Neuronal stem cell (in vitro differentiated cells): Measurements from ENCODE around the gene TM2D3.

Experiments
- DNase-seq: peaks from one replicate; pipeline ENCODE4 v3.0.0-alpha.2; 2013; ENCODE audit warnings: low spot score
- H2AFZ ChIP-seq: one replicate; pipeline ENCODE4 v1.6.1; 2013; ENCODE audit warnings: mild to moderate bottlenecking, low read length, inconsistent platforms
- H2AK5ac ChIP-seq: 2 replicates; pipeline ENCODE4 v1.6.1; 2013; ENCODE audit warnings: low read depth, mild to moderate bottlenecking, inconsistent platforms, low read length, moderate library complexity, mixed read lengths
- H2BK120ac ChIP-seq: 2 replicates; pipeline ENCODE4 v1.6.1; 2013; ENCODE audit warnings: low read depth, mild to moderate bottlenecking, inconsistent platforms, low read length, moderate library complexity, mixed read lengths
- H2BK12ac ChIP-seq: one replicate; pipeline ENCODE4 v1.6.1; 2013; ENCODE audit warnings: low read length, inconsistent platforms
- H2BK15ac ChIP-seq: 2 replicates; pipeline ENCODE4 v1.6.1; 2013; ENCODE audit warnings: mild to moderate bottlenecking, low read length, inconsistent platforms, mixed read lengths
- H2BK5ac ChIP-seq: one replicate; pipeline ENCODE4 v1.6.1; 2013; ENCODE audit warnings: inconsistent platforms, mild to moderate bottlenecking, low read length, moderate library complexity
- H3K14ac ChIP-seq: one replicate; pipeline ENCODE4 v1.6.1; 2013; ENCODE audit warnings: low read length, inconsistent platforms
- H3K18ac ChIP-seq: 2 replicates; pipeline ENCODE4 v1.6.1; 2013; ENCODE audit warnings: low read length, inconsistent platforms
- H3K23ac ChIP-seq: 2 replicates; pipeline ENCODE4 v1.6.1; 2013; ENCODE audit warnings: low read depth, mild to moderate bottlenecking, mixed read lengths, low read length, inconsistent platforms; ENCODE audit not compliant: poor library complexity
- H3K27ac ChIP-seq: replicated peaks from 3 replicates; pipeline ENCODE4 v1.5.1; 2013; ENCODE audit warnings: low read length, inconsistent platforms
- H3K27me3 ChIP-seq, 3 experiments: 2 replicates each; pipeline ENCODE4 v1.6.1; 2013; ENCODE audit warnings: low read length in 3 of 3, mild to moderate bottlenecking in 2 of 3, inconsistent platforms in 1 of 3, low read depth in 1 of 3, mixed read lengths in 1 of 3, moderate library complexity in 1 of 3; ENCODE audit not compliant: control insufficient read depth in 3 of 3, insufficient read depth in 3 of 3
- H3K36me3 ChIP-seq, 2 donors: replicated peaks in 1 of 2; 2 replicates each; pipeline ENCODE4 v1.6.1; 2013; ENCODE audit warnings: low read length in 2 of 2; ENCODE audit not compliant: control insufficient read depth in 2 of 2, insufficient read depth in 2 of 2
- H3K4ac ChIP-seq: 2 replicates; pipeline ENCODE4 v1.6.1; 2013; ENCODE audit warnings: inconsistent platforms, mild to moderate bottlenecking, low read length, moderate library complexity
- H3K4me1 ChIP-seq, 2 donors: 1 replicate in 1 of 2; 2 replicates in 1 of 2; pipeline ENCODE4 v1.6.1; 2013; ENCODE audit warnings: low read length in 2 of 2, low read depth in 1 of 2; ENCODE audit not compliant: control insufficient read depth in 2 of 2, insufficient read depth in 1 of 2
- H3K4me2 ChIP-seq: one replicate; pipeline ENCODE4 v1.6.1; 2013; ENCODE audit warnings: mild to moderate bottlenecking, low read length, inconsistent platforms; ENCODE audit not compliant: insufficient read depth, poor library complexity, severe bottlenecking
- H3K4me3 ChIP-seq, 2 donors: 2 replicates each; pipeline ENCODE4 v1.5.1; 2013; ENCODE audit warnings: low read length in 2 of 2, mild to moderate bottlenecking in 2 of 2, inconsistent platforms in 1 of 2, moderate library complexity in 1 of 2
- H3K79me1 ChIP-seq: one replicate; pipeline ENCODE4 v1.6.1; 2013; ENCODE audit warnings: low read depth, mild to moderate bottlenecking, inconsistent platforms, low read length, moderate library complexity
- H3K9ac ChIP-seq: one replicate; pipeline ENCODE4 v1.6.1; 2013; ENCODE audit warnings: mild to moderate bottlenecking, low read depth, low read length, inconsistent platforms; ENCODE audit not compliant: poor library complexity
- H3K9me3 ChIP-seq, 2 donors: replicated peaks in 1 of 2; 2 replicates each; pipeline versions ENCODE3 to v1.6.1; 2013; ENCODE audit warnings: low read length in 2 of 2, mild to moderate bottlenecking in 2 of 2, inconsistent platforms in 1 of 2, low read depth in 1 of 2, mixed read lengths in 1 of 2, moderate library complexity in 1 of 2; ENCODE audit not compliant: control insufficient read depth in 2 of 2, insufficient read depth in 1 of 2
- H4K8ac ChIP-seq: one replicate; pipeline ENCODE4 v1.6.1; 2013; ENCODE audit warnings: low read depth, mild to moderate bottlenecking, inconsistent platforms, low read length, moderate library complexity
- H4K91ac ChIP-seq: one replicate; pipeline ENCODE4 v1.6.1; 2013; ENCODE audit warnings: low read length, low read depth, mild to moderate bottlenecking, inconsistent platforms; ENCODE audit not compliant: poor library complexity
- WGBS, 2 donors: extraction: QIAGEN DNeasy Blood & Tissue Kit; methylation state at CpG; one replicate each; pipeline ENCODE4 v1.1.7; 2013; ENCODE audit warnings: missing lambda C conversion rate in 2 of 2, mixed read lengths in 1 of 2; ENCODE audit not compliant: insufficient read length in 2 of 2, insufficient replicate concordance in 1 of 2; ENCODE audit errors: extremely low coverage in 2 of 2; 5-methylcytosine and 5-hydroxymethylcytosine counted together

Gene TM2D3

DNA sequence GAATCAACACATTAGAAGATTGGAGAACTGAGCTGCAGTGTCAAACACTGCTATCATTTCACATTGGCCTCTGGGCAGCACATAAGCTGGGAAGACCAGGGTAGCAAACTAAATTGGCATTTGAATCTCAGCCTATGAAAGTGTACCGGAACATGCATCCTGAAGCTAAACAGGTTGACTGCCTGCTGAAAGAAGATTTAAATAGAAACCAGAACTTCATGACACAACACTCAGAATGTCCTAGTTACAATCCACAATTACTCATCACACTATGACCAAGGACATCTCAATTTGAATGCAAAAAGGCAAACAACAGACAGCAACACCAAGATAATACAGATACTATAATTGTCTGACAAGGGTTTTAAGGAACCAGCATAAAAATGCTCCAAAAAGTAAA is 26.2 kb downstream of the TM2D3 start:
- H3K9ac ChIP-seq, result no peak overlapping the region
- H2AFZ ChIP-seq, result no peak overlapping the region
- no peak overlapping the region for H2BK15ac ChIP-seq
- H2AK5ac ChIP-seq, result no peak overlapping the region
- H4K8ac ChIP-seq, result no peak overlapping the region
- peaks cover 5 to 20% of the 10 kb centered on the region in 2 donors for H3K9me3 ChIP-seq
- no peak overlapping the region for H2BK5ac ChIP-seq
- no peak overlapping the region for H3K4me2 ChIP-seq
- no peak overlapping the region for H3K4me3 ChIP-seq
- WGBS, 2 donors, result no CpG with 5 or more reads among the region's 1 CpG
- H3K14ac ChIP-seq, result no peak overlapping the region
- no peak overlapping the region for H4K91ac ChIP-seq
- H3K18ac ChIP-seq, result no peak overlapping the region
- no peak for DNase-seq
- no peaks in the 10 kb centered on the region for H3K4me1 ChIP-seq
- no peaks in the 10 kb centered on the region for H3K79me1 ChIP-seq
- no peak overlapping the region for H3K27ac ChIP-seq
- H3K23ac ChIP-seq, result no peak overlapping the region
- H3K4ac ChIP-seq, result no peak overlapping the region
- H2BK120ac ChIP-seq, result no peak overlapping the region
- no peaks in the 10 kb centered on the region for H3K27me3 ChIP-seq
- no peak overlapping the region for H2BK12ac ChIP-seq
- H3K36me3 ChIP-seq, result peaks cover 0 to 2% of the 10 kb centered on the region in 2 donors

DNA sequence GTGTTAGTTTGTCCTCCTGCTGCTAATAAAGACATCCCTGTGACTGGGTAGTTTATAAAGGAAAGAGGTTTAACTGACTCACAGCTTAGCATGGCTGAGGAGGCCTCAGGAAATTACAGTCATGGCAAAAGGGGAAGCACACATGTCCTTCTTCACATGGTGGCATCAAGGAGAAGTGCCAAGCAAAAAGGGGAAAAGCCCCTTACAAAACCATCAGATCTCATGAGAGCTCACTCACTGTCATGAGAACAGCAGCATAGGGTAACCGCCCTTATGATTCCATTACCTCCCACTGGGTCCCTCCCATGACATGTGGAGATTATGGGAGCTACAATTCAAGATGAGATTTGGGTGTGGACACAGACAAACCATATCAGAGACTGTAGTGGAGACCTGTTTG is 27.0 kb downstream of the TM2D3 start:
- Histone ChIP-seq H2BK5ac (no peak overlapping the region), H3K4me3 (no peak overlapping the region), H3K4ac (no peak overlapping the region), H3K9me3 (peaks cover 5 to 20% of the 10 kb centered on the region in 2 donors), H3K23ac (no peak overlapping the region), H2AFZ (no peak overlapping the region), H3K4me1 (no peaks in the 10 kb centered on the region), H3K27ac (no peak overlapping the region), H3K14ac (no peak overlapping the region), H3K4me2 (no peak overlapping the region), H3K9ac (no peak overlapping the region), H4K8ac (no peak overlapping the region), H3K36me3 (peaks cover 0 to 2% of the 10 kb centered on the region in 2 donors), H4K91ac (no peak overlapping the region), H2BK15ac (no peak overlapping the region), H3K18ac (no peak overlapping the region), H2BK120ac (no peak overlapping the region), H2AK5ac (no peak overlapping the region), H3K27me3 (no peaks in the 10 kb centered on the region), H3K79me1 (no peaks in the 10 kb centered on the region), H2BK12ac (no peak overlapping the region)
- no peak for DNase-seq
- no CpG with 5 or more reads among the region's 1 CpG for WGBS, 2 donors

DNA sequence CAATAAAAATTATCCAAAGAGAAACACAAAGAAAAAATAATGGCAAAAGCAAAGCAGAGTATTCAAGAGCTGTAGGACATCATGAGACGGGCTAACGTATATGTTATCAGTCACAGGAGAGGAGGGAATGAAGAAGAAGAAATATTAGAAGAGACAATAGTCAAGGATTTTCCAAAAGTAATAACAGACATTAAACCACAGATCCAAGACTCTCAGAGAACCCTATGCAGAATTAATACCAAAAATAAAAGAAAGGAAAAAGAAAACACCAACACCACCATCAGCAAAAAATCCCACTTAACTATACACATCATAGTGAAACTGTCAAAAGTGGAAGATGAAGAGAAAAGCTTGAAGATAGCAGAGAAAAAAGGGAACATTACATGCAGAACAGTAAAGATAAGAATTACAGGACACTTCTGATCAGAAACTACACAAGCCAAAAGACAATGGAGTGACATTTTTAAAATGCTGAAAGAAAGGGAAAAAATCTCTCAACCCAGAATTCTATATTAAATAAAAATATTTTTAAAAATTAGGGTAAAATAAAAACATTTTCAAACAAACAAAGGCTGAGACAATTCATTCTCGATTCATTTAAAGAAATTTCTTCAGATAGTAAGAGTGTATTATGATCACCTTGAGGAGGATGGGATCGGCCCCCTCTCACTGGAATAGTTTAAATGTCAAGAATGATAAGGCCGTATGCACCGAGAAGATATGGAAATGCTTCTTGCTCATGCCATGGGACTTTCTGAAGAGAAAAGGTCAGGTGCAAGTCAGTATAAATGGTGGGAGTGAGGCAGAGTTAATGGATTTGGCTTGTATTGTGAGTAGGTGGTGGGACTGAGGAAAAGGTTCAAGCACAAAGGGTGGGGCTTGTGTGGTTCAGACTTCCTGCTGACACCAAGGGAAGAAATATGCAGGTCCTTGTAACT is 28.5 kb downstream of the TM2D3 start:
- H3K4me1 ChIP-seq, result peaks cover 0 to 2% of the 10 kb centered on the region in 2 donors
- no peak overlapping the region for H3K23ac ChIP-seq
- H2BK120ac ChIP-seq, result no peak overlapping the region
- H3K9me3 ChIP-seq, result peaks cover 5 to 20% of the 10 kb centered on the region in 2 donors
- H3K4ac ChIP-seq, result no peak overlapping the region
- H4K8ac ChIP-seq, result no peak overlapping the region
- no peak overlapping the region for H2BK15ac ChIP-seq
- H4K91ac ChIP-seq, result no peak overlapping the region
- WGBS, 2 donors, result no CpG with 5 or more reads among the region's 6 CpGs
- H3K36me3 ChIP-seq, result peaks cover 0 to 2% of the 10 kb centered on the region in 2 donors
- H2BK5ac ChIP-seq, result no peak overlapping the region
- no peak overlapping the region for H3K4me2 ChIP-seq
- H2BK12ac ChIP-seq, result no peak overlapping the region
- no peak overlapping the region for H3K4me3 ChIP-seq
- H3K14ac ChIP-seq, result no peak overlapping the region
- no peak for DNase-seq
- no peak overlapping the region for H2AK5ac ChIP-seq
- H3K27me3 ChIP-seq, result no peaks in the 10 kb centered on the region
- H2AFZ ChIP-seq, result no peak overlapping the region
- no peak overlapping the region for H3K27ac ChIP-seq
- no peak overlapping the region for H3K18ac ChIP-seq
- H3K9ac ChIP-seq, result no peak overlapping the region
- no peaks in the 10 kb centered on the region for H3K79me1 ChIP-seq

DNA sequence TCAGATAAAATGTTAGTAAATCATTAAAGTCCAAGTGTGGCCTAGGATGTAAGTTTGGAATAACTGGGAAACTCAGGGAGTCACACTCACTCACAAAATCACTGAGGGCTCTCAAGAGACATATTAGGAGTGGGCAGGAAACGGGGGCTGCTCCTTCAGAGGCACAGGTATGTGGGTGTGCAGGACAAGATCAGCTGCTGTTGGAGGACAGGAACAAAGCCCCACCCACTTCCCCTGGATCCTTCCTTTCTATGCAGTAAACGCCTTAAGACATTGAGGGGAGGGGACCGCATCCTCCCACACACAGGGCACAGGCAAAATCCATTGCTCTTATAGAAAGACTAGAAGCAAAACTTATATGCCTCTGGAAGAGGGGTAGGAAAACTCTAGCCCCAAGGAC is 30.2 kb downstream of the TM2D3 start:
- Histone ChIP-seq H3K18ac (no peak overlapping the region), H3K14ac (no peak overlapping the region), H2BK120ac (no peak overlapping the region), H3K9ac (no peak overlapping the region), H3K4ac (no peak overlapping the region), H3K27ac (no peak overlapping the region), H4K91ac (no peak overlapping the region), H3K79me1 (no peaks in the 10 kb centered on the region), H2AFZ (no peak overlapping the region), H3K4me1 (peaks cover 0 to 2% of the 10 kb centered on the region in 2 donors), H4K8ac (no peak overlapping the region), H3K4me3 (no peak overlapping the region), H2AK5ac (no peak overlapping the region), H2BK15ac (no peak overlapping the region), H3K23ac (no peak overlapping the region), H3K4me2 (no peak overlapping the region), H2BK12ac (no peak overlapping the region), H2BK5ac (no peak overlapping the region), H3K36me3 (peaks cover 0 to 2% of the 10 kb centered on the region in 2 donors), H3K27me3 (no peaks in the 10 kb centered on the region), H3K9me3 (peaks cover 5 to 20% of the 10 kb centered on the region in 2 donors)
- DNase-seq, result no peak
- no CpG with 5 or more reads among the region's 3 CpGs for WGBS, 2 donors
